Measurements from ENCODE around the gene HCK. TPM values are rescaled to one million over a fixed set of nuclear protein-coding genes. Genes with fewer than 3 reads are reported as not detected.
A peak's percentile ranks its signal among the peaks of the same experiment; 100 is the strongest.

Gene HCK
- total RNA-seq, 2 experiments from 2014 or later = 0.67 to 1.0 TPM

DNA sequence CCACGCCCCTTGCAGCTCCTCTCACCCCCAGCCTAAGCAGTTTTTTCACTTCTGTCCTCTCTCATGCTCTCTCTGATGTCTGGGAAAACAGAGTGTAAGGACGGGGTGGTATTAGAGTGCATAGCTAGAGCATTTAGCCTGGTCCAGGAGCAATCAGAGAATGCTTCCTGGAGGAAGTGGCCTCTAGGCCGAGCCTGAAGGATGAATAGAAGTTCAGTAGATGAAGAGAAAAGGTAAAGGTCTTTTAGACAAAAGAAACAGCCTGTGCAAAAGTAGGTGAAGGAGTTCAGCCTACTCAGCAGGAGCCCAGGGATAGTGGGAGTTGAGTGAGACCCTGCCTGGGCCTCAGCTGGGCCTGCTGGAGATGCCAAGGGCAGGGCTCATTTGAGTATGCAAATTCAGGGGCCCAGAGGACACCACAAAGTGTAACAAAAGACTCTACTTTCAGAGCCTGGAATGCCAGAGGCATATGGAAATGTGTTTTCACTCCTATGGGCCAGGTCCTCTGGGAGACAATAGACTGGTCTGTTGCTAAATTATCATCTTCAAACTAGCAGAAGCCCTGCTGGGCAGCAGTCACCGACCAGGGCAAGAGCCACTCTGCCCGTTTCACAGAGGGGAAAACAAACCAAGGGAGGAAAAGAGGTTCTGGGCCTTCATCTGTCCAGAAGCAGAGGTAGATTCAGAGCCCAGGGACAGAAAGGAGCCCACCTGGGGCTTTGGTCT, 37.8 kb downstream of the HCK start:
- no peaks in the 10 kb centered on the region for H3K36me3 ChIP-seq (ENCODE audit: insufficient read depth, low read length)
- ATAC-seq (ENCODE audit: poor library complexity) (no peak), DNase-seq (no peak)
- H3K4me3 Mint-ChIP-seq = no peak overlapping the region
- H3K4me1 Mint-ChIP-seq (ENCODE audit: low read depth) = no peaks in the 10 kb centered on the region
- no peaks in the 10 kb centered on the region for H3K9me3 Mint-ChIP-seq
- no peak overlapping the region for H3K27ac ChIP-seq (ENCODE audit: low read depth in 1 of 2, low read length in 2 of 2)
- CTCF ChIA-PET = interaction anchor here (1.5 kb wide), 1 partner anchor 267 kb away, joined by 8 read pairs; no protein-coding TSS in a partner anchor
- no peak overlapping the region for H3K27ac Mint-ChIP-seq
- no peak for TF ChIP-seq CTCF (IDR thresholded peaks at IDR 0.05)
- H3K36me3 Mint-ChIP-seq (ENCODE audit: low read depth) = no peaks in the 10 kb centered on the region
- intact Hi-C loops (cut with DNase I, micrococcal nuclease) = loop anchor here in 1 of 2 experiments (10.0 kb wide), 1 partner anchor 235 kb away; no protein-coding TSS in a partner anchor
- POLR2A ChIA-PET = no interaction called here
- peaks cover 4% of the 10 kb centered on the region for H3K4me1 ChIP-seq (ENCODE audit: insufficient read depth, low read length)
- peaks cover 0 to 4% of the 10 kb centered on the region in 2 experiments for H3K9me3 ChIP-seq (ENCODE audit: control insufficient read depth in 1 of 2, insufficient read depth in 1 of 2, low read length in 2 of 2)
- no peak overlapping the region for H3K4me3 ChIP-seq (ENCODE audit: low read length)
- no peaks in the 10 kb centered on the region for H3K27me3 ChIP-seq (ENCODE audit: control insufficient read depth in 1 of 2, insufficient read depth in 2 of 2, low read length in 2 of 2)
- peaks cover 10% of the 10 kb centered on the region for H3K27me3 Mint-ChIP-seq

GRCh38 chr20:32091888-32092346, 39.9 kb downstream of the HCK start:
- ATAC-seq (ENCODE audit: poor library complexity) = peak; percentile 99
- no peaks in the 10 kb centered on the region for H3K27me3 ChIP-seq (ENCODE audit: control insufficient read depth in 1 of 2, insufficient read depth in 2 of 2, low read length in 2 of 2)
- Mint-ChIP-seq H3K27ac (no peak overlapping the region), H3K4me1 (ENCODE audit: low read depth) (no peaks in the 10 kb centered on the region), H3K27me3 (peaks cover 10% of the 10 kb centered on the region), H3K4me3 (no peak overlapping the region), H3K36me3 (ENCODE audit: low read depth) (no peaks in the 10 kb centered on the region), H3K9me3 (no peaks in the 10 kb centered on the region)
- H3K27ac ChIP-seq (ENCODE audit: low read depth in 1 of 2, low read length in 2 of 2) = no peak overlapping the region
- peaks cover 0 to 4% of the 10 kb centered on the region in 2 experiments for H3K9me3 ChIP-seq (ENCODE audit: control insufficient read depth in 1 of 2, insufficient read depth in 1 of 2, low read length in 2 of 2)
- peak; percentile 58 to 84 (median 69) for DNase-seq
- peak; percentile 89 for TF ChIP-seq CTCF (IDR thresholded peaks at IDR 0.05)
- CTCF ChIA-PET = interaction anchor here (1.3 kb wide), 1 partner anchor 10 kb away, joined by 6 read pairs; no protein-coding TSS in a partner anchor
- H3K36me3 ChIP-seq (ENCODE audit: insufficient read depth, low read length) = no peaks in the 10 kb centered on the region
- POLR2A ChIA-PET = interaction anchor here (0.6 kb wide), 1 partner anchor 18 kb away, joined by 3 read pairs; the partner anchor contains the start of gene TM9SF4
- peaks cover 4% of the 10 kb centered on the region for H3K4me1 ChIP-seq (ENCODE audit: insufficient read depth, low read length)
- intact Hi-C loops (cut with DNase I, micrococcal nuclease) = loop anchor here (1.0 to 10.0 kb wide), 4 partner anchors 237 to 269 kb away; no protein-coding TSS in a partner anchor
- H3K4me3 ChIP-seq (ENCODE audit: low read length) = no peak overlapping the region

GRCh38 chr20:32098786-32099185, 46.7 kb downstream of the HCK start:
- intact Hi-C loops (cut with DNase I, micrococcal nuclease) = loop anchor here in 1 of 2 experiments (10.0 kb wide), 1 partner anchor 244 kb away; no protein-coding TSS in a partner anchor
- ChIA-PET POLR2A (no interaction called here), CTCF (interaction anchor here (0.6 kb wide), 1 partner anchor 168 kb away, joined by 4 read pairs; no protein-coding TSS in a partner anchor)
- H3K9me3 ChIP-seq (ENCODE audit: control insufficient read depth in 1 of 2, insufficient read depth in 1 of 2, low read length in 2 of 2) = peaks cover 0 to 4% of the 10 kb centered on the region in 2 experiments
- peaks cover 45% of the 10 kb centered on the region for H3K27me3 Mint-ChIP-seq
- no peak overlapping the region for H3K27ac ChIP-seq (ENCODE audit: low read depth in 1 of 2, low read length in 2 of 2)
- H3K4me3 Mint-ChIP-seq = no peak overlapping the region
- ATAC-seq (ENCODE audit: poor library complexity) (no peak), DNase-seq (no peak)
- no peaks in the 10 kb centered on the region for H3K4me1 Mint-ChIP-seq (ENCODE audit: low read depth)
- TF ChIP-seq CTCF (IDR thresholded peaks at IDR 0.05) = no peak
- H3K9me3 Mint-ChIP-seq = no peaks in the 10 kb centered on the region
- no peak overlapping the region for H3K4me3 ChIP-seq (ENCODE audit: low read length)
- no peaks in the 10 kb centered on the region for H3K36me3 ChIP-seq (ENCODE audit: insufficient read depth, low read length)
- H3K27ac Mint-ChIP-seq = no peak overlapping the region
- H3K4me1 ChIP-seq (ENCODE audit: insufficient read depth, low read length) = no peaks in the 10 kb centered on the region
- H3K27me3 ChIP-seq (ENCODE audit: control insufficient read depth in 1 of 2, insufficient read depth in 2 of 2, low read length in 2 of 2) = peaks cover 5 to 7% of the 10 kb centered on the region in 2 experiments
- H3K36me3 Mint-ChIP-seq (ENCODE audit: low read depth) = no peaks in the 10 kb centered on the region

Data from CD4-positive, alpha-beta T cell (primary cell).